ENCODE data around the gene TEX54. TPM values are rescaled to one million over a fixed set of nuclear protein-coding genes. Genes with fewer than 3 reads are reported as not detected.
"Not testable (repeated sequence)": the region's sequence is repeated elsewhere in the genome, so short reads cannot be mapped to it uniquely, and the experiment has no call there.

Gene TEX54
- not detected in 2 replicates for polyA plus RNA-seq (2014; cell fraction: cytosol; rRNA removed)
- polyA plus RNA-seq (2014; cell fraction: nucleus; rRNA removed): not detected in 2 replicates

DNA sequence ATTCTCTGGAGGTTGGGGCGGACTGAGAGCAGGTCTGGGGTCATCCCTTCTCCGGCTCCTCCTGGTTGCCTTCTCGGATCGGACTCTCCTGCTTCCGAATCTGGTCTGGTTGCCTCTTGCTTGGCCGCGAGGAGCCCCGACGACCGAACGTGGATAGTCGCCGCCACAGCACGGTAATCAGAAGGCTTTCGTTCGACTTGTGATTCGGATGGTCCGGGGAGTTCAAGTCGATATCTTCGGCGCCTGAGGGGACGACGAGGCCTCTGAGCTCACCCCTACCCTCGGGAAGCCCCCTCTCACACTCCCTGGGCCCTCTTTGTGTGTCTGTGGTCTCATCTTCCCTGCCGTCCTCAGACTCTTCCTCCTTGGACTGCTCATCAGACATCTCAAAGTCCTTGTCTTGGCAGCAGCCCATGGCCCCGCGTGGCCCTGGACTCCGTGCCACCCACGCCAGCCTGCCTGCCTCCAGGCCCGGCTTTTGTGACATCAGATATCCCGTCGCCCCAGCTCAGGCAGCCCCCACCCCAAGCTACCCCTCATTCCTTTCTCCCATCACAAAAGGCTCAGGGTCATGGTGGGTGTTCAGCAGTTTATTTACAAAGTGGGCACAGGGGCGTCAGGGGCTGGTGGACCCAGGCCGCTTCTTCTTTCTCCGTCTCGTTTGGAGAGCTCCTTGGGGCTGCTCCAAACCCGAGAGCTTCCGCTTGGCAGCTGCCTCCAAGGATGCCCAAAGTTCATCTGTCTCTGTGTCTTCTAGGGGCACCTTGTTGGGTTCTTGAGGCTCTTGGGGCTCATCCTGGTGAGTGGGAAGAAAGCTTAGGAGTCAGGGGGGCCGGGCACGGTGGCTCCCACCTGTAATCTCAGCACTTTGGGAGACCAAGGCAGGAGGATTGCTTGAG, at the start of gene TEX54:
Gene TEX54 (minus strand): TSS at position 506 of the 899 bp plus-strand sequence.
- DNase-seq (ENCODE audit: low spot score): peak; percentile 14

DNA sequence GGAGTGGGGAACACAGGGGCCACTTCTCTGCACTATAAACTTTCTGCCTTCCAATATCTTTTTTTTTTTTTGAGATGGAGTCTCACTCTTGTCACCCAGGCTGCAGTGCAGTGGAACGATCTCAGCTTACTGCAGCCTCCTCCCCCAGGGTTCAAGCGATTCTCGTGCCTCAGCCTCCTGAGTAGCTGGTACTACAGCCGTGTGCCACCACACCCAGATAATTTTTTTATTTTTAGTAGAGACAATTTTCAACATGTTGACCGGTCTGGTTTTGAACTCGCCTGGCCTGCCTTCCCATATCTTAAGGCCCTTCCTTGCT, 49.7 kb upstream of the TEX54 start:
- no peak for DNase-seq (ENCODE audit: low spot score)

DNA sequence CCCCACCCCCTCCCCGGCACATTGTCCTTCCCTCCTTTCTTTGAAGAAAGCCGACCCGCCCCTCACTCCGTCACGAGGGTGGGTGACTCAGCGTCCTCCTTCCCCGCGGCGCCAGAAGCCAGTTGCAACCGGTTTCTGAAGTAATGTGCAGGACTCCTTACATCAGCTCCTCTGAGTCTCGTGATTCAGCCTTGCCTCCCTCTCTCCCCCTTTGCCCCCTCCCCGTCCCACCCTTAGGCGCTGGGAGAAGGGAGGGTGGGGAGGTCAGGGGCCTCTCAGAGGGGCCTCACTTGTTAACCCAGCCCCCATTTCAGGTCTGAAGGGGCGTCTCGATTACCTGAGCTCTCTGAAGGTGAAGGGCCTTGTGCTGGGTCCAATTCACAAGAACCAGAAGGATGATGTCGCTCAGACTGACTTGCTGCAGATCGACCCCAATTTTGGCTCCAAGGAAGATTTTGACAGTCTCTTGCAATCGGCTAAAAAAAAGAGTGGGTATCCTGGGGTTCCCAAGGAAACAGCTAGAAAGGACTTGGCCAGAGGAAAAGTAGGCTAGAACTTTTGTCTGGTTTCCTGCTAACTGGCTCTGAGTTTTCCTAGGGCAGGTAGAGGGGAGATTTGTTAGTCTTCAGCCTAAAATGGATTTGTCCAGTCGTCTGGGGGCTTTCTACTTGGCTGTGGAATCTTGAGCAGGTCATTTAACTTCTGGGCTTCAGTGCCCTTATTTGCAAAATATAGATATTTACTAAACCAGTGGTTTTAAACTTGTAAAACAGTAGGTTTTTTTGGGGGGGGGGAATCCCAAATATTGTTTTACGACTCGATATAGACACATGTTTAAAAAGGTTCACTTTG, 49.2 kb upstream of the TEX54 start:
- DNase-seq (ENCODE audit: low spot score): peak; percentile 81

DNA sequence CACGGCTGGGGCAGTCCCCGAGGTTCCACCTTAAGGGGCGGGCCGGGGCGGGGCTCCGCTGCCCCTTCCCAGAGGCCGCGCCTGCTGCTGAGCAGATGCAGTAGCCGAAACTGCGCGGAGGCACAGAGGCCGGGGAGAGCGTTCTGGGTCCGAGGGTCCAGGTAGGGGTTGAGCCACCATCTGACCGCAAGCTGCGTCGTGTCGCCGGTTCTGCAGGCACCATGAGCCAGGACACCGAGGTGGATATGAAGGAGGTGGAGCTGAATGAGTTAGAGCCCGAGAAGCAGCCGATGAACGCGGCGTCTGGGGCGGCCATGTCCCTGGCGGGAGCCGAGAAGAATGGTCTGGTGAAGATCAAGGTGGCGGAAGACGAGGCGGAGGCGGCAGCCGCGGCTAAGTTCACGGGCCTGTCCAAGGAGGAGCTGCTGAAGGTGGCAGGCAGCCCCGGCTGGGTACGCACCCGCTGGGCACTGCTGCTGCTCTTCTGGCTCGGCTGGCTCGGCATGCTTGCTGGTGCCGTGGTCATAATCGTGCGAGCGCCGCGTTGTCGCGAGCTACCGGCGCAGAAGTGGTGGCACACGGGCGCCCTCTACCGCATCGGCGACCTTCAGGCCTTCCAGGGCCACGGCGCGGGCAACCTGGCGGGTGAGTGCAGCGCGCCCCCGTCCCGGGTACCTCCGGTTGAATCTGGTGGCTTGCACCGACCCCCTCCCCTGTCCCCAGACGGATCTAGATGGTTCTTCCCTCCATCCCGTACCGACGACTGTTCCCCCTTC, 48.4 kb upstream of the TEX54 start, which contains the start of gene SLC3A2:
Gene SLC3A2 (plus strand): TSS at position 94 of the 776 bp plus-strand sequence. CDS start 128 bp downstream, at position 222.
- DNase-seq (ENCODE audit: low spot score): peak; percentile 83

DNA sequence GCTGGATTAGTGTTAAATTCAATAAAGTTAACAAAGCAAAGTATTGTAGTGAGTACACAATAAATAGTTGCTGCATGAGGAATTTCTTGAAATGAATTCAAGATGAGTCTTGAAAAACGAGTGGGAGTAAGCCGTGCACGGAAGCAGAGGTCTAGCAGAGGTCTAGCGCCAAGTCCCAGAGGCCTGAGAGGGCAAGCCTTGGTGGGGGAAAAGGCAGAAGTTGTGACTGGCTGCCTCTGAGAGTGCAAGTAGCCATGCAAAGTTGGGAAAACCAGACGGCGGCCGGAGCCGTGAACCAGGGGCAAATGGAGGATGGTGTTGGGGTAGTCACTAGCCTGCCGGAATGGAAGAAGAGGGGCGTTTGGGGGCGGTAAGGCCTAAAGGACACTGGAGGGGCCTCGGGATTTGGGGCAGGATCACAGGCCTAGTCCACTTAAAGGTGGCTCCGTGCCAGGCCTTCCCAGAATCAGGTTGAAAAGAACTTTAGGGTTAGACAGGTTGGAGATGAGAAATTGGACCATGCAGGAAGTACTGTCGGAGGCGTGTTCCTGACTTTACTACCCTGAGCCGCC, 47.7 kb upstream of the TEX54 start:
- no peak for DNase-seq (ENCODE audit: low spot score)

DNA sequence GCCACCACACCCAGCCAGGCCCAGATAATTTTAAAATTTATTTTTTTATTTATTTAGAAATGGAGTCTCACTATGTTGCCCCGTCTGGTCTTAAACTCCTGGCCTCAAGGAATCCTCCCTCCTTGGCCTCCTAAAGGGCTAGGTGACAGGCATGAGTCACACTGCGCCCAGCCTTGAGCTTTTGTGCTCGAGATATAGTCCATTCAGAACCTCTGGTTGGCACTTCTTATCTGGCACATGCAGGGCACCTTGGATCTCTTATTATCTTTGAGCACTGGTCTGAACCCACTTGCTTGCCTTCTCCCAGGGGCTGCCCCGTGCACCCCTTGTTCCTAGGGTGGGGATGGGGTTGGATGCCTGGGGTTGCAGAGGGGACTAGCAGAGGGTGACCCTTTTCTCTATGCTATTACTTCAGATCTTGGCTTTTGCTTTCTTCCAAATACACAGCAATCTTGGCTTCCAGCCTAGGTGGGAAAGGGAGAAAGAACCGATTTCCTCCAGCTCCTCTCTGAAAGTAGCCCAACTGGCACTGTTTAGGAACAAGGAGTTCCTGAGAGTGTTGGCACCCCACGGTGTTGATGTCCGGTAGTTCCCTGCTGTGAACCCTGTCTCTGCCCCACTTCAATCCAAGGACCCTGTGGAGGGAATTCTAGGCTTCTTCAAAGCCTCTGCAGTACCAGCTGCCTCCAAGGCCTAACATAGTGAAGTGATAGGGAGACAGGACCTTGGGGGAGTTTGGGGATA, 46.8 kb upstream of the TEX54 start:
- DNase-seq (ENCODE audit: low spot score): no peak

DNA sequence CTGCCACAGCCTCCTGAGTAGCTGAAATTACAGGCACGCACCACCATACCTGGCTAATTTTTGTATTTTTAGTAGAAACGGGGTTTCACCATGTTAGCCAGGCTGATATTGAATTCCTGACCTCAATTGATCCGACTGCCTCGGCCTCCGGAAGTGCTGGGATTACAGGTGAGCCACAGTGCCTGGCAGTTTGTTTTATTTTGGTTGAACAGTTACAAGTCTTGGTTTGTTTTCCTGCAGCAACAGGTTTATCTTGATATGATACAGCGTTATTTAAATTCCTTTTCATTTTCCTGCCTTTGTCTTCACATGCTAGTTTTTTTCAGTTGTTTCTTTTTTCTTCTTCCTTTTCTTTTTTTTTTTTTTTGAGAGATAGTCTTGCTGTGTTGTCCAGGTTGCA, 44.1 kb upstream of the TEX54 start:
- no peak for DNase-seq (ENCODE audit: low spot score)

DNA sequence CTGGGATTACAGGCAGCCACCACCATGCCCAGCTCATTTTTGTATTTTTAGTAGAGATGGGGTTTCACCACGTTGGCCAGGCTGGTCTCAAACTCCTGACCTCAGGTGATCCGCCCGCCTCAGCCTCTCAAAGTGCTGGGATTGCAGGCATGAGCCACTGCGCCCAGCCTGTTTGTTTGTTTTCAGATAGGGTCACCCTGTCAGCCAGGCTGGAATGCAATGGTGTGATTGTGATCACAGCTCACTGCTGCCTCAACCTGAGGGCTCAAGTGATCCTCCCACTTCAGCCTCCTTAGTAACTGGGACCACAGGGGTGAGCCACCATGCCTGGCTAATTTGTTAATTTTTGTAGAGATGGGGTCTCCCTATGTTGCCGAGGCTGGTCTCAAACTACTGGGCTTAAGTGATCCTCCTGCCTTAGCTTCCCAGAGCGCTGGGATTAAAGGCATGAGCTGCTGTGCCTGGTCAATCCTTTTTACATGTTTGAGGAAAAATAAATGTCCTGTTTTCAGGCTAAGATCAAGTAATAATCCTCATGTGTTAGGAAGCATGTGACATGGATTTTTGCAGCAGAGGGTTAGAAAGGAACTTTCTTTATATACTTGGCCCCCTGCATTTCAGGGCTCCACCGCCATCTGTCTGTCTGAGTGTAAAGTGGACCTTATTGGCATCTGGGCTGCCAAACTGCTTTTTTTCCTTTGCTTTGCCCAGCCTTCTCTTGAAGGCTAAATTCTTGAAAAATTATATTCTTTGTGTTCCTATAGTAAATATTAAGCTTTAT, 43.2 kb upstream of the TEX54 start:
- DNase-seq (ENCODE audit: low spot score): no peak

DNA sequence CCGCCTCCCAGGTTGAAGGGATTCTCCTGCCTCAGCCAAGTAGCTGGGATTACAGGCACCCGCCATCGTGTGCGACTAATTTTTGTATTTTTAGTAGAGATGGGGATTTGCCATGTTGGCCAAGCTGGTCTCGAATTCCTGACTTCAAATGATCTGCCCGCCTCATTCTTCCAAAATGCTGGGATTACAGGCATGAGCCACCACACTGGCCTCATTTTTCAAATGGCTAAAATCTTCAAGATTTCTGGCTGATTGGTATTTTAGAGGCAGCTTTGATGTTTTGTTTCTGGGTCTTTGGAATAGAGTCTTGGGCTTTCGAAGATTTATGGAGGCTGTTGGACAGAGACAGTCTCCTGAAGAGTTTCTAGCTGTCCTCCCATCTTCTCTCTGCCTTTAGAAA, 42.2 kb upstream of the TEX54 start:
- DNase-seq (ENCODE audit: low spot score): no peak

DNA sequence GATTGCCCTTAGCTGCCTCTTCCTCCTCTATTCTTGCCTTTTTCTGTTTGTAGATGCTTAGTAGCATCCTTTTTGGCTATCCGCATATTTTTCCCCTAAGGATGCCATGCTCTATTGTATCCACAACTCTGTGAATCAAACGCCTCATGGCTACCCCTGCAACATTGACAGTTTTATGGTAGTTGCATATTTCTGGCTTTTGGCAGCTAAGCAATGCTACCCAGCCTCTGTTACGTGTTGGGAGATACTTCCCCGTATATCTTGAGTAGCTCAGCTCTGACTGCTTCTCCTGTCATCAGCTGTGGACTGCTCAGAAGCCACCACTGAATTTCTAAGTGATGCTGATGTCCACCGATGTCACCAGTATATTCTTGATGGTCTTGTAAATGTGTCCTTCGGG, 33.0 kb upstream of the TEX54 start:
- DNase-seq (ENCODE audit: low spot score): no peak

DNA sequence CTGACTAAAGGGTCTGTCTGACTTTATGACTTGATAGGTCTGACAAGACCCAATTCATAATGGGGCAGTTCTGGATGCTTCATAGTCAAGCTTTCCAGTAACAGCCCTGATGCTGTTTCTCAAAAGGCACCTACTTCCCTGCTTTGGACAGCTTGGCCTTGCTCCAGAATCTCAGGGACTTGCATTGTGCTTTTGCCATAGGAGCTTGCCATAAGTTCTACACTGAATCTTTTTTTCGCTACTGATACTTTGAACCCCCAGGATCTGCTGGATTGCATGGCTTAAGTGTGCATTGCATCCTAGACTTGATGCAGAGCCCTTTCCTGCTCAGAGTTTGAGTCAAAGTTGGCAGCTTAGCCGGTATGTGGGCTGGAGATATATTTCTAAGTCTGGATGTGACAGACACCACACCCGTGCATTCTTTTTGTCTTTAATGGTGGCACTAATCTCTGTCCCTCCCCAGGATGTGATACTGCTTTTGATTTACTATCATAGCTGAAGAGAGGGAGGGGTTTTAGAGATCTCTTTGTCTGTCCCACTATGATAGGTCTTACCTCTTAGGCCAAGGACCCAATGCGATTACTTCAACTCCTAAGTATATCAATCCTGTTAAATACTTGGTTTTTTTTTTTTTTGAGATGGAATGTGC, 31.2 kb upstream of the TEX54 start:
- DNase-seq (ENCODE audit: low spot score): no peak

DNA sequence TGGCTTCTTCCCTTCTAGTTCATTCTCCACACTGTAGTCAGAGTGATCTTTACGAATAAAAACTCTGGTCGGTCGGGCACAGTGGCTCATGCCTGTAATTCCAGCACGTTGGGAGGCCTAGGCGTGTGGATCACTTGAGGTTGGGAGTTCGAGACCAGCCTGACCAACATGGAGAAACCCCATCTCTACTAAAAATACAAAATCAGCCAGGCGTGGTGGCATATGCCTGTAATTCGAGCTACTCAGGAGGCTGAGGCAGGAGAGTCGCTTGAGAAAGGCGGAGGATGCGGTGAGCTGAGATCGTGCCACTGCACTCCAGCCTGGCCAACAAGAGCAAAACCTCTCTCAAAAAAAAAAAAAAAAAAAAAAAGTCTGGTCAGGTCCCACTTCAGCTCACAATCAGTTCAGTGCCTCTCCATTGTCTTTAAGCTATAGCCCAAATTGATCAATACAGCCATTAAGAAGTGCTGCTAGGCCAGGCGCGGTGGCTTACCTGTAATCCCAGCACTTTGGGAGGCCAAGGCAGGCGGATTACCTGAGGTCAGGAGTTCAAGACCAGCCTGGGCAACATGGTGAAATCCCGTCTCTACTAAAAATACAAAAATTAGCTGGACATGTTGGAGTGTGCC, 29.0 kb upstream of the TEX54 start:
- DNase-seq (ENCODE audit: low spot score): not testable (repeated sequence)

DNA sequence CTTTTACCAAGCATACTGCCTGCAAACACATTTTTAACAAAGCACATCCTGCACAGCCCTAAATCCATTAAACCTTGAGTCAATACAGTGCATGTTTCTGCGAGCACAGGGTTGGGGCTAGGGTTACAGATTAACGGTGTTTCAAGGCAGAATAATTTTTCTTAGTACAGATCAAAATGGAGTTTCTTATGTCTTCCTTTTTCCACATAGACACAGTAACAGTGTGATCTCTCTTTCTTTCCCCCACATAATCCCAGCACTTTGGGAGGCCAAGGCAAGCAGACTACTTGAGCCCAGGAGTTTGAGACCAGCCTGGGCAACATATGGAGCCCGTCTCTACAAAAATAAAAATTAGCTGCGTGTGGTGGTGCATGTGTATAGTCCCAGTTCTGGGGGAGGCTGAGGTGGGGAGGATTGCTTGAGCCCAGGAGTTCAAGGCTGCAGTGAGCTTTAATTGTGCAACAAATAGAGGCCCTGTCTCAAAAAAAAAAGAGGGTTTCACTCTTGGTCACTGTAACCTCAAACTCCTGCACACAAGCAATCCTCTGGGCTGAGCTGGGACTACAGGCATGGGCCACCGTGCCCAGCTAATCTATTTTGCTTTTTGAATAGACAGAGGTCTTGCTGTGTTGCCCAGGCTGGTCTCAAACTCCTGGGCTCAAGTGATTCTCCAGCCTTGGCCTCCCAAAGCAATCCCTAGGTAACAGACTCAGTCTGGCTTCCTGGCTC, 28.4 kb upstream of the TEX54 start:
- no peak for DNase-seq (ENCODE audit: low spot score)

DNA sequence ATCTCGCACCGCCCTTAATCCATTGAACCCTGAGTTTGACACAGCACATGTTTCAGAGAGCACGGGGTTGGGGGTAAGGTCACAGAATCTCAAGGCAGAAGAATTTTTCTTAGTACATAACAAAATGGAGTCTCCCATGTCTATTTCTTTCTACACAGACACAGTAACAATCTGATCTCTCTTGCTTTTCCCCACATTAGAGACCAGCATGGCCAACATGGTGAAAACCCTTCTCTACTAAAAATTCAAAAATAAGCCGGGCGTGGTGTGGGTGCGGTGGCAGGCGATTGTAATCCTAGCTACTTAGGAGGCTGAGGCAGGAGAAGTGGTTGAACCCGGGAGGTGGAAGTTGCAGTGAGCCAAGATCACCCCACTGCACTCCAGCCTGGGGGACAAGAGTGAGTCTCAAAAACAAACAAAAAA, 26.7 kb upstream of the TEX54 start:
- not testable (repeated sequence) for DNase-seq (ENCODE audit: low spot score)

DNA sequence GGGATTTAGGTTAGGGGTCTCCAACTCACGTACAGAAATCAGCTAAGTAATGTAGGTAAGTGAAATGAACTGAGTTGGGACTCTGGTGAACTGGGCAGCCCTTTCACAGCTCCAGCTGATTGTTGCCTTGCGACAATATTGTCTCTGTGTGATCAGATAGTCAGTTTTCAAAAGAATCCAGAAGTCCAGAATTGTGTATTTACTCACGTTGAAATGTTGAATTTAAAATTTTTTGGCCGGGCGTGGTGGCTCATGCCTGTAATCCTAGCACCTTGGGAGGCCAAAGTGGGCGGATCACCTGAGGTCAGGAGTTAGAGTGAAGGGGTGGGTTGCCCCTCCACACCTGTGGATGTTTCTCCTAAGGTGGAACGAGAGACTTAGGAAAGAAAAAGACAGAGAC, 25.6 kb upstream of the TEX54 start:
- no peak for DNase-seq (ENCODE audit: low spot score)

DNA sequence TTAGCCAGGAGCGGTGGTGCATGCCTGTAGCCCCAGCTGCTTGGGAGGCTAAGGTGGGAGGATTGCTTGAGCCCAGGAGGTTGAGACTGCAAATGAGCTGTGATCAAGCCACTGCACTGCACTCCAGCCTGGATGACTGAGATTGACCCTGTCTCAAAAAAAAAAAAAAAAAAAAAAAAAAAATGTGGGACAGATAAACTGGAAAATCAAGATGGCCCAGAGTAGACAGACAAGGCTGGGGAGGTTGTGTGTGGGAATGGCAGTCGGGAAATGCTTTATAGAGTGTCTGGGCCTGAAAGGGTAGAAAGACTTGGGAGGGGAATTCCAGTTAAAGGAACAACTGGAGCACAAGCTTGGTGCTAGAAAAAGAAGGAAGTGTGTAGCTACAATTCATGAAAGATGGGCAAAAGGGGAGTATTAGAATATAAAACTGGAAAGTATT, 24.9 kb upstream of the TEX54 start:
- no peak for DNase-seq (ENCODE audit: low spot score)

DNA sequence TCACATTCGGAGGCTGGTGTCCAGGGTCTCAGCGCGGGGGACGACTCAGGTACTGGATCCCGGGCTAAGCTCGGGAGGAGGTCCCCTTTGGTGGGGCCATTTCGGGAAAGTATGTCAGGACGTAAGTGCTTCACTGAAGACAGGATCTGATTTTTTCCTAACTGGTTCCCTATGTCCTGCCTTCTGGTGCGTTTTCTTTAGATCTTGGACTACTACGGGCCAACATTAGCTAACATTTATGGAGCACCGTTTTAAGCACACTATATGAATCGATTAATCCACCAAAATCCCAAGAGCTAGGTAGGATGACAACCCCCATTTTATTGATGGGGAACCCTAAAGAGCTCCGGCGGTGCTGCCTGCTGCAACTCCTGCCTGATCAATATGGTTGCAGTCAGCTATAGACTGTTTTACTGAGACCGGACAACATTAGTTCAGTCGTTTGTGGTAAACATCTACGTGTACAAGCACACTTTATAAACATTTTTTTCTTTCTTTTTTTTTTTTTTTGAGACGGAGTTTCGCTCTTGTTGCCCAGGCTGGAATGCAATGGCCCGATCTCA, 23.8 kb upstream of the TEX54 start:
- DNase-seq (ENCODE audit: low spot score): peak; percentile 28

Measured in SK-N-DZ (cell line).